ENCODE measurements around the gene PLET1. TPM values are rescaled to one million over a fixed set of nuclear protein-coding genes. Genes with fewer than 3 reads are reported as not detected.

Gene PLET1
- total and polyA plus RNA-seq, 2 of the 4 experiments (the other 2 are of a cell fraction), result not detected

DNA sequence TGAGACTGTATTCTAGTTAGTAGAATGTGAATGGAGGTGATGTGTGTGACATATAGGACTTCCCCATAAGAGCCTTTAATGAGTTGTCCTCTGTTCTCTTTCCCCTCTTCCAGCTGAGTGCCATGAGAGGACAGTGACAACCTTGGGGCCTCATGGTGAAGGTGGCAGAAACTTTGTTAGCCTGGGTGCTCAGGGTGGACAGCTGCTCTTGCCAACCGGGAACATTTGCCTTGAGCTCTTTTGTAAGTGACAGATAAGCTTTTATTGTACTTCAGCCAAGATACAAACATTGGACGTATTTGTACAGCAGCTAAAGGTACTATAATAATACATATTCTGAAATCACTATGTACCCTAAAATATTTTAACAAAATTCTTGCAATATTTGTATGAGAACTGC lies 33.0 kb upstream of the PLET1 start:
- TF ChIP-seq, protein P1, sequence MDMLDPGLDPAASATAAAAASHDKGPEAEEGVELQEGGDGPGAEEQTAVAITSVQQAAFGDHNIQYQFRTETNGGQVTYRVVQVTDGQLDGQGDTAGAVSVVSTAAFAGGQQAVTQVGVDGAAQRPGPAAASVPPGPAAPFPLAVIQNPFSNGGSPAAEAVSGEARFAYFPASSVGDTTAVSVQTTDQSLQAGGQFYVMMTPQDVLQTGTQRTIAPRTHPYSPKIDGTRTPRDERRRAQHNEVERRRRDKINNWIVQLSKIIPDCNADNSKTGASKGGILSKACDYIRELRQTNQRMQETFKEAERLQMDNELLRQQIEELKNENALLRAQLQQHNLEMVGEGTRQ (IDR thresholded peaks at IDR 0.05; ENCODE audit: low read depth, low read length), result no peak
- TF ChIP-seq RAD21 (IDR thresholded peaks at IDR 0.05; ENCODE audit: low read length), result no peak

More for the DNA sequence above, 33.0 kb upstream of the PLET1 start:
- Histone ChIP-seq H4K8ac (ENCODE audit: low read depth in 2 of 2, low read length in 2 of 2) (peak overlapping the region; percentile 18 to 88; a peak in 3 of 4 replicates), H3K79me1 (ENCODE audit: low read depth in 1 of 2, low read length in 2 of 2) (peaks cover 2 to 7% of the 10 kb centered on the region in 2 experiments; a peak in 2 of 4 replicates), H3K27me3 (ENCODE audit: control insufficient read depth, insufficient read depth, low read length) (no peaks in the 10 kb centered on the region), H4K91ac (ENCODE audit: insufficient read depth, low read depth, low read length) (peak overlapping the region; percentile 92), H3K9ac (ENCODE audit: low read depth, low read length) (no peak overlapping the region), H2AK9ac (replicated peaks; ENCODE audit: low read depth, low read length, poor library complexity) (peak overlapping the region; percentile 66), H2AFZ (replicated peaks; ENCODE audit: low read length, poor library complexity) (peak overlapping the region; percentile 85), H3K36me3 (ENCODE audit: control insufficient read depth, insufficient read depth, low read length) (no peaks in the 10 kb centered on the region), H3K4ac (ENCODE audit: low read depth, low read length) (peak overlapping the region; percentile 98), H3K4me2 (ENCODE audit: low read depth, low read length) (no peak overlapping the region), H4K5ac (ENCODE audit: low read depth, low read length) (peak overlapping the region; percentile 93), H2BK120ac (ENCODE audit: low read depth, low read length) (peak overlapping the region; percentile 99), H3K9me3 (ENCODE audit: control insufficient read depth, insufficient read depth, low read length) (no peaks in the 10 kb centered on the region), H3K9me1 (ENCODE audit: insufficient read depth, low read length) (peaks cover 15% of the 10 kb centered on the region; the same call in 1 of the 2 replicates), H3K56ac (ENCODE audit: extremely low read depth, insufficient read depth, low read length) (peak overlapping the region; percentile 70; the same call in 1 of the 2 replicates), H2BK15ac (ENCODE audit: low read depth, low read length) (peak overlapping the region; percentile 96; the same call in 2 of the 3 replicates), H3K27ac (ENCODE audit: insufficient read depth, low read length) (peak overlapping the region; percentile 83), H3K14ac (replicated peaks; ENCODE audit: low read depth, low read length) (peak overlapping the region; percentile 98), H3K18ac (ENCODE audit: low read depth, low read length) (peak overlapping the region; percentile 86), H2AK5ac (ENCODE audit: low read depth, low read length) (peak overlapping the region; percentile 97), H2BK5ac (ENCODE audit: low read depth, low read length, poor library complexity, severe bottlenecking) (peak overlapping the region; percentile 90), H3K4me3 (ENCODE audit: insufficient read depth, low read depth, low read length) (no peak overlapping the region), H3K23ac (ENCODE audit: low read depth, low read length) (peak overlapping the region; percentile 95), H4K20me1 (ENCODE audit: insufficient read depth, low read length) (no peaks in the 10 kb centered on the region), H2BK20ac (ENCODE audit: low read depth, low read length) (peak overlapping the region; percentile 97), H3K4me1 (ENCODE audit: control insufficient read depth, insufficient read depth, low read length) (peaks cover 6% of the 10 kb centered on the region)
- no CpG with 5 or more reads among the region's 2 CpGs for WGBS, 2 experiments (ENCODE audit: extremely low coverage in 2 of 2, insufficient read length in 1 of 2)
- intact Hi-C loops (cut with micrococcal nuclease), result loop anchor here (2.0 to 10.0 kb wide), 3 partner anchors 71 to 671 kb away; partner anchors contain the start of gene NCAM1
- CTCF ChIA-PET, result interaction anchor here (0.7 kb wide), 1 partner anchor 490 kb away, joined by 3 read pairs; no protein-coding TSS in a partner anchor
- in situ Hi-C loops (cut with MboI; ENCODE audit: low sequenced_read_pairs), result no loop called here
- POLR2A ChIA-PET (ENCODE audit: unreplicated experiment), result no interaction called here
- no TSS peak for BruUV-seq (replicated peaks)
- DNase-seq (no peak), ATAC-seq (ENCODE audit: low read depth) (no peak)
- dilution Hi-C loops (cut with HindIII; ENCODE audit: low sequenced_read_pairs, unreplicated experiment), result no loop called here
